NT2/D1 (cell line): ENCODE data around the gene APOC4.
"Not testable (repeated sequence)": the region's sequence is repeated elsewhere in the genome, so short reads cannot be mapped to it uniquely, and the experiment has no call there.

Source experiments
- SUZ12 ChIP-seq: IDR thresholded peaks from 2 replicates; pipeline ENCODE4 v1.6.1; 2011; ENCODE audit not compliant: insufficient read length, insufficient read depth; ENCODE audit errors: extremely low read depth
- YY1 ChIP-seq: IDR thresholded peaks from 2 replicates; pipeline ENCODE4 v1.6.1; 2011; ENCODE audit not compliant: insufficient read length, insufficient read depth
- ZNF274 ChIP-seq: IDR thresholded peaks from 2 replicates; pipeline ENCODE4 v1.6.1; 2011; ENCODE audit warnings: mild to moderate bottlenecking, low read depth, low read length

- TF ChIP-seq ZNF274, YY1, SUZ12: not testable (repeated sequence)
Observed at GRCh38 chr19:44926245-44927077, 15.6 kb upstream of the APOC4 start.
